GM23338 (cell line): Measurements from ENCODE around the gene GLT6D1. TPM values are rescaled to one million over a fixed set of nuclear protein-coding genes. Genes with fewer than 3 reads are reported as not detected.

Experiments used
- ATAC-seq: fragments of 200-7000 bp; cut with Tn5 transposase; 3 replicates; pipeline ENCODE4 v1.9.1; 2020
- DNase-seq: peaks from one replicate; pipeline ENCODE4 v3.0.0-alpha.2; 2015; ENCODE audit warnings: low spot score
- H2AFZ ChIP-seq: fragments of 200-600 bp; sonication (generic); 2 replicates; pipeline ENCODE4 v1.8.0; 2016; ENCODE audit warnings: antibody characterized with exemption, mild to moderate bottlenecking, moderate library complexity
- H3F3A ChIP-seq: fragments of 200-600 bp; sonication (generic); replicated peaks from 2 replicates; pipeline ENCODE4 v1.8.0; 2017; ENCODE audit warnings: antibody characterized with exemption, mixed run types, low read depth
- H3K27ac ChIP-seq: fragments of 200-600 bp; sonication (generic); 2 replicates; pipeline ENCODE4 v1.6.1; 2016; ENCODE audit warnings: low read depth
- H3K27me3 ChIP-seq: fragments of 200-600 bp; sonication (generic); 2 replicates; pipeline ENCODE4 v1.8.0; 2016; ENCODE audit warnings: mild to moderate bottlenecking, mixed run types, moderate library complexity; ENCODE audit not compliant: insufficient read depth
- H3K36me3 ChIP-seq: fragments of 200-600 bp; sonication (generic); 2 replicates; pipeline ENCODE4 v1.8.0; 2016; ENCODE audit warnings: mild to moderate bottlenecking; ENCODE audit not compliant: insufficient read depth
- H3K4me1 ChIP-seq: fragments of 200-600 bp; sonication (generic); 2 replicates; pipeline ENCODE4 v1.8.0; 2016; ENCODE audit warnings: mild to moderate bottlenecking, moderate library complexity; ENCODE audit not compliant: insufficient read depth
- H3K4me2 ChIP-seq: fragments of 200-600 bp; sonication (generic); 2 replicates; pipeline ENCODE4 v1.7.1; 2017; ENCODE audit warnings: mixed run types
- H3K4me3 ChIP-seq: fragments of 200-600 bp; sonication (generic); 2 replicates; pipeline ENCODE4 v1.6.1; 2016; ENCODE audit warnings: mixed run types
- H3K79me2 ChIP-seq: fragments of 200-600 bp; sonication (generic); replicated peaks from 2 replicates; pipeline ENCODE4 v1.8.0; 2017; ENCODE audit warnings: mild to moderate bottlenecking; ENCODE audit not compliant: insufficient read depth
- H3K9me2 ChIP-seq: fragments of 200-600 bp; sonication (generic); 2 replicates; pipeline ENCODE4 v1.8.0; 2017; ENCODE audit not compliant: insufficient read depth
- H4K20me1 ChIP-seq: fragments of 200-600 bp; sonication (generic); replicated peaks from 2 replicates; pipeline ENCODE4 v1.8.0; 2017; ENCODE audit warnings: mild to moderate bottlenecking; ENCODE audit not compliant: insufficient read depth
- H3K27ac Mint-ChIP-seq: 2 replicates; pipeline ENCODE4 v1.8.0; 2020; ENCODE audit warnings: inconsistent platforms, mild to moderate bottlenecking, moderate library complexity, mixed read lengths
- H3K27me3 Mint-ChIP-seq: 3 replicates; pipeline ENCODE4 v1.8.0; 2022; ENCODE audit warnings: low read depth, mild to moderate bottlenecking, moderate library complexity, mixed read lengths, inconsistent platforms; ENCODE audit not compliant: insufficient read depth, poor library complexity
- H3K36me3 Mint-ChIP-seq: 3 replicates; pipeline ENCODE4 v1.8.0; 2021; ENCODE audit warnings: low read depth, mild to moderate bottlenecking, inconsistent platforms, moderate library complexity, mixed read lengths
- H3K4me1 Mint-ChIP-seq: 3 replicates; pipeline ENCODE4 v1.8.0; 2020; ENCODE audit warnings: mild to moderate bottlenecking, inconsistent platforms, mixed read lengths
- H3K4me3 Mint-ChIP-seq: 3 replicates; pipeline ENCODE4 v1.8.0; 2021; ENCODE audit warnings: moderate library complexity, mild to moderate bottlenecking, inconsistent platforms, mixed read lengths
- H3K9me3 Mint-ChIP-seq: 3 replicates; pipeline ENCODE4 v1.8.0; 2020; ENCODE audit warnings: moderate library complexity, mild to moderate bottlenecking, inconsistent platforms, mixed read lengths
- CTCF ChIP-seq, 2 experiments: fragments of 200-600 bp in 1 of 2; sonication (generic) in 1 of 2; conservative IDR thresholded peaks; 2 replicates each; pipeline versions ENCODE4 v1.5.1 to v1.6.1; 2016 to 2017; ENCODE audit warnings: antibody characterized with exemption in 2 of 2, low read depth in 2 of 2, mild to moderate bottlenecking in 2 of 2, moderate library complexity in 1 of 2
- NANOG ChIP-seq: IDR thresholded peaks from 2 replicates; pipeline ENCODE4 v1.6.1; 2016; ENCODE audit warnings: antibody characterized with exemption, borderline replicate concordance
- POLR2AphosphoS5 ChIP-seq: IDR thresholded peaks from 2 replicates; pipeline ENCODE4 v1.6.1; 2016; ENCODE audit warnings: antibody characterized with exemption, low read depth
- REST ChIP-seq: IDR thresholded peaks from one replicate; pipeline ENCODE4 v1.6.1; 2018; ENCODE audit warnings: antibody characterized with exemption; ENCODE audit not compliant: unreplicated experiment
- ZNF114 ChIP-seq: fragments of 250-450 bp; sonication (Bioruptor Pico); IDR thresholded peaks from 2 replicates; pipeline ENCODE4 v1.5.0; 2020; ENCODE audit warnings: mild to moderate bottlenecking, moderate library complexity
- ZNF331 ChIP-seq: fragments of 250-450 bp; sonication (Bioruptor Pico); IDR thresholded peaks from 2 replicates; pipeline ENCODE4 v1.5.0; 2020; ENCODE audit warnings: low read depth, mild to moderate bottlenecking, moderate library complexity
- ZNF462 ChIP-seq: fragments of 250-450 bp; sonication (Bioruptor Pico); IDR thresholded peaks from 2 replicates; pipeline ENCODE4 v1.5.0; 2020; ENCODE audit warnings: mild to moderate bottlenecking, moderate library complexity
- polyA plus RNA-seq: library from polyadenylated mRNA; unstranded; fragments of >200 nt; fragmentation: Nextera tagmentation; extraction: Ambion mirVana; gene quantifications from 2 replicates; pipeline ENCODE4 v1.2.1, GENCODE V29; 2016
- total RNA-seq: library from RNA; depleted of rRNA; stranded (reverse); fragments of >200 nt; shearing (Covaris generic); gene quantifications from 2 replicates; pipeline ENCODE4 v1.2.3, GENCODE V29; 2014

Gene GLT6D1
- total and polyA plus RNA-seq, 2 experiments from 2014 or later: not detected

GRCh38 chr9:135584934-135585333 is 54.4 kb downstream of the GLT6D1 start:
- H2AFZ ChIP-seq: no peak overlapping the region
- TF ChIP-seq CTCF (conservative IDR thresholded peaks at IDR 0.05; ENCODE audit: low read depth in 2 of 2) (no peak), POLR2AphosphoS5 (no peak), NANOG (no peak), ZNF114 (CRISPR knock-in tag) (no peak), ZNF331 (CRISPR knock-in tag) (no peak), REST (no peak), ZNF462 (CRISPR knock-in tag) (no peak)
- no peaks in the 10 kb centered on the region for H3K36me3 ChIP-seq
- H3K4me1 ChIP-seq: no peaks in the 10 kb centered on the region
- no peak overlapping the region for H3K4me2 ChIP-seq
- Mint-ChIP-seq H3K36me3 (peaks cover 3% of the 10 kb centered on the region; the same call in 1 of the 3 replicates), H3K27me3 (peaks cover 3% of the 10 kb centered on the region), H3K4me3 (no peak overlapping the region), H3K9me3 (peaks cover 11% of the 10 kb centered on the region), H3K4me1 (no peaks in the 10 kb centered on the region), H3K27ac (no peak overlapping the region)
- no peaks in the 10 kb centered on the region for H3K27me3 ChIP-seq
- H3K4me3 ChIP-seq: no peak overlapping the region
- no peak overlapping the region for H3K27ac ChIP-seq
- ATAC-seq: no peak
- H3K9me2 ChIP-seq: no peaks in the 10 kb centered on the region
- DNase-seq: no peak
- H3F3A ChIP-seq: no peaks in the 10 kb centered on the region
- no peaks in the 10 kb centered on the region for H4K20me1 ChIP-seq
- H3K79me2 ChIP-seq: no peaks in the 10 kb centered on the region
